Endodermal cell (in vitro differentiated cells): ENCODE measurements around the gene LAMP2. TPM values are rescaled to one million over a fixed set of nuclear protein-coding genes. Genes with fewer than 3 reads are reported as not detected.

Experiments used
- DNase-seq: peaks from one replicate; pipeline ENCODE4 v3.0.0-alpha.2; 2017
- H3K27ac ChIP-seq: 2 replicates; pipeline ENCODE4 v1.5.1; 2013; ENCODE audit warnings: mild to moderate bottlenecking, low read depth, low read length, moderate library complexity
- H3K27me3 ChIP-seq: 2 replicates; pipeline ENCODE4 v1.6.1; 2013; ENCODE audit warnings: mild to moderate bottlenecking, low read length, moderate library complexity; ENCODE audit not compliant: insufficient read depth, control insufficient read depth, poor library complexity, severe bottlenecking
- H3K36me3 ChIP-seq: 2 replicates; pipeline ENCODE4 v1.7.0; 2013; ENCODE audit warnings: mild to moderate bottlenecking, low read length, moderate library complexity; ENCODE audit not compliant: control insufficient read depth, insufficient read depth
- H3K4me1 ChIP-seq: one replicate; pipeline ENCODE4 v1.7.0; 2013; ENCODE audit warnings: low read length; ENCODE audit not compliant: control insufficient read depth, insufficient read depth
- H3K4me3 ChIP-seq: 2 replicates; pipeline ENCODE4 v1.5.1; 2013; ENCODE audit warnings: mild to moderate bottlenecking, low read length, moderate library complexity
- H3K9ac ChIP-seq: 2 replicates; pipeline ENCODE4 v1.6.1; 2013; ENCODE audit warnings: mild to moderate bottlenecking, low read length, moderate library complexity; ENCODE audit not compliant: poor library complexity, severe bottlenecking; ENCODE audit errors: extremely low read depth
- H3K9me3 ChIP-seq: 2 replicates; pipeline ENCODE4 v1.6.1; 2013; ENCODE audit warnings: mild to moderate bottlenecking, low read length, moderate library complexity; ENCODE audit not compliant: control insufficient read depth
- H3K27ac Mint-ChIP-seq: 2 replicates; pipeline ENCODE4 v1.8.0; 2020; ENCODE audit warnings: mixed read lengths
- H3K27me3 Mint-ChIP-seq: 2 replicates; pipeline ENCODE4 v1.8.0; 2021; ENCODE audit warnings: mild to moderate bottlenecking, mixed read lengths; ENCODE audit not compliant: insufficient read depth
- H3K36me3 Mint-ChIP-seq: 2 replicates; pipeline ENCODE4 v1.8.0; 2020; ENCODE audit warnings: low read depth, mixed read lengths
- H3K4me1 Mint-ChIP-seq: 2 replicates; pipeline ENCODE4 v1.8.0; 2020; ENCODE audit warnings: mixed read lengths
- H3K4me3 Mint-ChIP-seq: 2 replicates; pipeline ENCODE4 v1.8.0; 2020; ENCODE audit warnings: mild to moderate bottlenecking, moderate library complexity, mixed read lengths
- H3K9me3 Mint-ChIP-seq: 2 replicates; pipeline ENCODE4 v1.8.0; 2020; ENCODE audit warnings: mild to moderate bottlenecking, mixed read lengths
- WGBS, 2 experiments: methylation state at CpG; one replicate each; pipeline versions ENCODE4 v1.1.5 to v1.1.7; 2013; ENCODE audit warnings: missing lambda C conversion rate in 2 of 2, mixed read lengths in 1 of 2; ENCODE audit not compliant: insufficient coverage in 1 of 2, insufficient read length in 1 of 2; 5-methylcytosine and 5-hydroxymethylcytosine counted together
- total RNA-seq, 2 donors: library from RNA; stranded (reverse); fragmentation: NEBNext Ultra II Directional in 1 of 2; extraction: Animal tissue kit (Norgen Biotek cat#: 25700) in 1 of 2; gene quantifications; 2 replicates in 1 of 2; 3 replicates in 1 of 2; pipeline ENCODE4 v1.2.1, GENCODE V29; 2021
- TF ChIP-seq, protein P1 (sequence below): fragments of 200-600 bp; sonication (generic); conservative IDR thresholded peaks from 2 replicates; pipeline ENCODE4 v1.5.0; 2021; ENCODE audit warnings: antibody characterized with exemption, mild to moderate bottlenecking

The LAMP2 gene
- total RNA-seq, 2 donors from 2014 or later, result 33.5 to 34.7 TPM

DNA sequence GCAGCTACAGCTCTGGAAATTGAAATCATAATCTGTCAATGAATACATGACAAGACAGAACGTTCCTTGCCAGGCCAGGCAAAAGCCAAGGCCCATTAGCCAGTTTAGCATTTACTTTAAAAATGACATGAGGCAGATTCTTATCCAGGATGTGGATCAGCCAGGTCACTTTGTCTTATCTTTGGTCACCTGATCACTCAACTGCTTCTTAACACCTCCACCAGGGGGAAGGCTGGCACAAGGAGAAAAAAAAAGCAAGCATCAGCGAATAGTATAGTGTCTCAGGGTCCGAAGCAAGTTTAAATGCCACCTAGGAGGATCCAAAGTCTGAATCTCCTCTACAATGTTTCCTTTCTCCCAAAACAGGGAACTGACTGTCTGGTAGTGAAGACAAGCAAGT is 88.4 kb downstream of the LAMP2 start:
- Histone ChIP-seq H3K9ac (no peak overlapping the region), H3K4me1 (no peaks in the 10 kb centered on the region), H3K27me3 (no peaks in the 10 kb centered on the region), H3K27ac (no peak overlapping the region), H3K36me3 (no peaks in the 10 kb centered on the region), H3K4me3 (no peak overlapping the region), H3K9me3 (no peaks in the 10 kb centered on the region)
- TF ChIP-seq, protein P1, sequence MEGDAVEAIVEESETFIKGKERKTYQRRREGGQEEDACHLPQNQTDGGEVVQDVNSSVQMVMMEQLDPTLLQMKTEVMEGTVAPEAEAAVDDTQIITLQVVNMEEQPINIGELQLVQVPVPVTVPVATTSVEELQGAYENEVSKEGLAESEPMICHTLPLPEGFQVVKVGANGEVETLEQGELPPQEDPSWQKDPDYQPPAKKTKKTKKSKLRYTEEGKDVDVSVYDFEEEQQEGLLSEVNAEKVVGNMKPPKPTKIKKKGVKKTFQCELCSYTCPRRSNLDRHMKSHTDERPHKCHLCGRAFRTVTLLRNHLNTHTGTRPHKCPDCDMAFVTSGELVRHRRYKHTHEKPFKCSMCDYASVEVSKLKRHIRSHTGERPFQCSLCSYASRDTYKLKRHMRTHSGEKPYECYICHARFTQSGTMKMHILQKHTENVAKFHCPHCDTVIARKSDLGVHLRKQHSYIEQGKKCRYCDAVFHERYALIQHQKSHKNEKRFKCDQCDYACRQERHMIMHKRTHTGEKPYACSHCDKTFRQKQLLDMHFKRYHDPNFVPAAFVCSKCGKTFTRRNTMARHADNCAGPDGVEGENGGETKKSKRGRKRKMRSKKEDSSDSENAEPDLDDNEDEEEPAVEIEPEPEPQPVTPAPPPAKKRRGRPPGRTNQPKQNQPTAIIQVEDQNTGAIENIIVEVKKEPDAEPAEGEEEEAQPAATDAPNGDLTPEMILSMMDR, result peak; percentile 61
- Mint-ChIP-seq H3K27ac (no peak overlapping the region), H3K9me3 (peaks cover 61% of the 10 kb centered on the region), H3K36me3 (no peaks in the 10 kb centered on the region), H3K27me3 (peaks cover 9% of the 10 kb centered on the region), H3K4me3 (no peak overlapping the region), H3K4me1 (peaks cover 9% of the 10 kb centered on the region)
- peak; percentile 55 for DNase-seq
- 32 to 60% methylated on average over 1 of the region's 3 CpGs for WGBS, 2 experiments

DNA sequence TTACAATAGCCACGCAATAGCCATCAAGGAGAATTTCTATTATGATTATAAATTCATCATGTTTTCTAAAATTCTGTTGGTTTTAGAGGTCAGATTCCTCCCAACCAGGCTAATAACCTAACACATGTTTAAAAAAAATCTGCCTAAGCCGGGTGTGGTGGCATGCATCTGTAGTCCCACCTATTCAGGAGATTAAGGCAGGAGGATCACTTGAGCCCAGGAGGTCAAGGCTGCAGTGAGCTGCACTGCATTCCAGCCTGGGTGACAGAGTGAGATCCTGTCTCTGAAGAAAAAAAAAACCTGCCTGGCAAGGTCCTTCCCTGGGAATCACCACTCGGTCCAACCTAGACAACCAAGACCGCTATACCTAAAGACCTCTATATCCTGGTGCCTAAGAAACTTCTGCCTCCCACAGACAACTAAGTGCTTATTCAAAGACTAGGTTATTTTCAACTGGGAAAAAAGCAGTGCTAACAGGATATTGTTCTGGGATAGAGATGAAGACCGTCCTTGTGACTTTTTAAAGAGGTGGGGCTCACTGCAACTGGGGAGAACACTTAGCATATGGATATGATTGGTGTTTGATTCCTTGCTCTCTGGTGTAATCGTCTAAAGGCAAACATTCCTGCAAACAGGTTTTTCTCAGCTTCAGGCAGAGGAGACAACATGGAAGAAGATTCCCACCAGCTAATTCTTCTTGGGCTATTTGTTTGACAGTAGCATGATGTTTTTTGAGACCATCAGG is 89.0 kb downstream of the LAMP2 start:
- WGBS, 2 experiments, result 74 to 80% methylated on average over 1 to 5 of the region's 6 CpGs
- Histone ChIP-seq H3K4me3 (no peak overlapping the region), H3K9ac (no peak overlapping the region), H3K27ac (no peak overlapping the region), H3K36me3 (no peaks in the 10 kb centered on the region), H3K27me3 (no peaks in the 10 kb centered on the region), H3K9me3 (no peaks in the 10 kb centered on the region), H3K4me1 (no peaks in the 10 kb centered on the region)
- peaks cover 62% of the 10 kb centered on the region for H3K9me3 Mint-ChIP-seq
- no peaks in the 10 kb centered on the region for H3K36me3 Mint-ChIP-seq
- DNase-seq, result no peak
- peaks cover 9% of the 10 kb centered on the region for H3K4me1 Mint-ChIP-seq
- no peak overlapping the region for H3K4me3 Mint-ChIP-seq
- TF ChIP-seq, protein P1, result no peak
- H3K27ac Mint-ChIP-seq, result no peak overlapping the region
- peaks cover 14% of the 10 kb centered on the region for H3K27me3 Mint-ChIP-seq

DNA sequence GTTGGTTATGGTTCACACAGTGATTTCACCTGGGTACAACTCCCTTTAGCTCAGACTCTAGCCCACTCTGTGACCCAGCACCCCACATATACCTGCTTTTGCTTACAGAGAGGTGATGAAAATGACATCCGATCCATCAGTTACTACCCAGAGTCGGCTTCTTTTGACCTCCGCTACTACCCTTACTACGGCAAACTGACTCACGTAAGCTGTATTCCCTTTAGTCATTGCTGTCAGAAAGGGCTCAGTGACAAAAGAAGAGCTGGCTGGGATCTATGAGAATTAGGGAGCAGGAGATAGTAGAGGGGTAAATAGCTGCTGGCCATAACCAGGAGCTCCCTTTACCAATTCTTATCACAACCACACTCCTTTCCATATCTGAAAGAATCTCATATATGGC is 90.5 kb downstream of the LAMP2 start:
- no peaks in the 10 kb centered on the region for H3K36me3 Mint-ChIP-seq
- 95% methylated on average over 5 of the region's 5 CpGs; no CpG with 5 or more reads in 1 of the 2 experiments for WGBS, 2 experiments
- peaks cover 19% of the 10 kb centered on the region for H3K27me3 Mint-ChIP-seq
- no peak overlapping the region for H3K27ac Mint-ChIP-seq
- H3K4me3 Mint-ChIP-seq, result no peak overlapping the region
- no peak for DNase-seq
- peaks cover 9% of the 10 kb centered on the region for H3K4me1 Mint-ChIP-seq
- Histone ChIP-seq H3K27me3 (no peaks in the 10 kb centered on the region), H3K9me3 (no peaks in the 10 kb centered on the region), H3K4me1 (no peaks in the 10 kb centered on the region), H3K27ac (no peak overlapping the region), H3K9ac (no peak overlapping the region), H3K36me3 (no peaks in the 10 kb centered on the region), H3K4me3 (no peak overlapping the region)
- TF ChIP-seq, protein P1, result no peak
- H3K9me3 Mint-ChIP-seq, result peaks cover 54% of the 10 kb centered on the region

Other genes with a start within 250 kb of the LAMP2 start
- 10 to 100 TPM; 19.0 to 19.2 TPM for gene ZBTB33, start 218.5 kb downstream of the LAMP2 start, total RNA-seq
- under 1 TPM; 0.22 to 0.35 TPM for gene TMEM255A, start 157.8 kb downstream of the LAMP2 start, total RNA-seq
- gene ATP1B4, start 107.2 kb downstream of the LAMP2 start, total RNA-seq, result not detected
- 10 to 100 TPM; 47.7 to 51.8 TPM for gene CUL4B, start 91.7 kb upstream of the LAMP2 start, total RNA-seq
- 10 to 100 TPM; 24.0 to 27.3 TPM for gene MCTS1, start 134.8 kb upstream of the LAMP2 start, total RNA-seq
- gene C1GALT1C1, start 160.8 kb upstream of the LAMP2 start, total RNA-seq, result 10 to 100 TPM; 16.6 to 17.9 TPM